GM12878 (cell line): ENCODE measurements around the gene FLACC1. TPM values are rescaled to one million over a fixed set of nuclear protein-coding genes. Genes with fewer than 3 reads are reported as not detected.
"Not testable (repeated sequence)": the region's sequence is repeated elsewhere in the genome, so short reads cannot be mapped to it uniquely, and the experiment has no call there.

Experiments
- ATAC-seq: fragments of 200-7000 bp; cut with Tn5 transposase; 3 replicates; pipeline ENCODE4 v1.9.1; 2020; ENCODE audit warnings: mild to moderate bottlenecking, moderate library complexity
- BruUV-seq: library from RNA; stranded (reverse); fragments of 400-500 nt; replicated peaks from 2 replicates; lab custom pipeline; 2021; lab: Mats Ljungman, UMichigan
- CTCF ChIA-PET: fragments of 300-600 bp; sonication (Branson Sonifier 250); formaldehyde crosslinking; extraction: SDS; loops from one replicate; lab custom pipeline; 2021; ENCODE audit warnings: inconsistent platforms; lab: Yijun Ruan, JAX
- POLR2A ChIA-PET: fragments of 350-600 bp; formaldehyde crosslinking; extraction: SDS; loops from one replicate; lab custom pipeline; 2021; ENCODE audit warnings: inconsistent platforms; lab: Charles Lee
- RAD21 ChIA-PET: fragments of 300-600 bp; sonication (Branson Sonifier 250); formaldehyde crosslinking; loops from one replicate; lab custom pipeline; 2023; ENCODE audit warnings: antibody characterized with exemption; ENCODE audit not compliant: unreplicated experiment; lab: Charles Lee
- SMC1A ChIA-PET: fragments of 300-600 bp; sonication (Branson Sonifier 250); formaldehyde crosslinking; loops from one replicate; lab custom pipeline; 2023; ENCODE audit not compliant: unreplicated experiment, uncharacterized antibody; lab: Charles Lee
- DNase-seq: peaks from one replicate; pipeline ENCODE4 v3.0.0-alpha.2; 2011; ENCODE audit warnings: low read depth, low spot score
- FAIRE-seq: peaks from 3 replicates; lab custom pipeline; 2011; peaks lifted over from hg19 to GRCh38; lab: Jason Lieb, UNC
- H2AFZ ChIP-seq: 2 replicates; pipeline ENCODE4 v1.6.0; 2011; ENCODE audit warnings: low read depth, low read length, control low read depth; ENCODE audit not compliant: control insufficient read depth
- H3K27ac ChIP-seq: 2 replicates; pipeline ENCODE4 v1.5.1; 2011; ENCODE audit warnings: control low read depth; ENCODE audit not compliant: control insufficient read depth, insufficient read depth
- H3K27me3 ChIP-seq, 2 experiments: replicated peaks in 1 of 2; 2 replicates each; pipeline versions ENCODE4 v1.6.0 to v1.6.1; 2011; ENCODE audit warnings: low read length in 1 of 2; ENCODE audit not compliant: control insufficient read depth in 2 of 2, insufficient read depth in 2 of 2
- H3K36me3 ChIP-seq, 2 experiments: 2 replicates each; pipeline ENCODE4 v1.5.1; 2011; ENCODE audit warnings: low read length in 1 of 2; ENCODE audit not compliant: control insufficient read depth in 2 of 2, insufficient read depth in 2 of 2
- H3K4me1 ChIP-seq: 2 replicates; pipeline ENCODE4 v1.6.1; 2011; ENCODE audit warnings: mild to moderate bottlenecking, low read length, moderate library complexity, mixed read lengths; ENCODE audit not compliant: control insufficient read depth, insufficient read depth
- H3K4me2 ChIP-seq: 2 replicates; pipeline ENCODE4 v1.6.0; 2011; ENCODE audit warnings: control low read depth; ENCODE audit not compliant: control insufficient read depth, insufficient read depth
- H3K4me3 ChIP-seq: fragments of 200-600 bp; sonication (generic); 2 replicates; pipeline ENCODE4 v1.5.1; 2016
- H3K79me2 ChIP-seq: 2 replicates; pipeline ENCODE4 v1.6.0; 2011; ENCODE audit warnings: low read length; ENCODE audit not compliant: control insufficient read depth, insufficient read depth
- H3K9ac ChIP-seq: 2 replicates; pipeline ENCODE4 v1.8.0; 2011; ENCODE audit warnings: low read length, control low read depth, mixed read lengths; ENCODE audit not compliant: control insufficient read depth, insufficient read depth
- H3K9me3 ChIP-seq: replicated peaks from 3 replicates; pipeline ENCODE4 v1.5.1; 2011; ENCODE audit warnings: mild to moderate bottlenecking, low read length; ENCODE audit not compliant: control insufficient read depth, insufficient read depth
- H4K20me1 ChIP-seq: 2 replicates; pipeline ENCODE4 v1.6.0; 2011; ENCODE audit not compliant: control insufficient read depth, insufficient read depth
- ASH2L ChIP-seq: fragments of 300-600, 200-600 bp; sonication (generic); IDR thresholded peaks from 2 replicates; pipeline ENCODE4 v1.6.1; 2017; ENCODE audit warnings: low read depth, mild to moderate bottlenecking, borderline replicate concordance
- IRF5 ChIP-seq: fragments of 450-650 bp; IDR thresholded peaks from 2 replicates; pipeline ENCODE4 v1.6.1; 2017; ENCODE audit warnings: borderline replicate concordance
- MEF2A ChIP-seq: IDR thresholded peaks from 2 replicates; pipeline ENCODE4 v1.6.1; 2011; ENCODE audit warnings: low read depth, mild to moderate bottlenecking, low read length, moderate library complexity; ENCODE audit not compliant: insufficient read depth
- MYB ChIP-seq: fragments of 150-350 bp; IDR thresholded peaks from 2 replicates; pipeline ENCODE4 v1.6.1; 2014; ENCODE audit warnings: mild to moderate bottlenecking, low read depth, low read length, borderline replicate concordance
- NFIC ChIP-seq: IDR thresholded peaks from 2 replicates; pipeline ENCODE4 v1.6.1; 2012; ENCODE audit warnings: low read depth, mild to moderate bottlenecking, inconsistent platforms, low read length, moderate library complexity
- POLR2AphosphoS2 ChIP-seq: IDR thresholded peaks from 2 replicates; pipeline ENCODE4 v1.6.1; 2011; ENCODE audit warnings: low read depth, mild to moderate bottlenecking, low read length, improper control_type of control experiment, moderate library complexity
- POLR2AphosphoS5 ChIP-seq: IDR thresholded peaks from 2 replicates; pipeline ENCODE4 v1.6.1; 2011; ENCODE audit warnings: mild to moderate bottlenecking, low read length, inconsistent platforms
- RAD51 ChIP-seq: fragments of 450-650 bp; IDR thresholded peaks from 2 replicates; pipeline ENCODE4 v1.6.1; 2016; ENCODE audit warnings: moderate library complexity, mild to moderate bottlenecking, inconsistent platforms
- SIN3A ChIP-seq: IDR thresholded peaks from 2 replicates; pipeline ENCODE4 v1.6.1; 2012; ENCODE audit warnings: low read depth, low read length, improper control_type of control experiment
- ZNF384 ChIP-seq: IDR thresholded peaks from 2 replicates; pipeline ENCODE4 v1.6.1; 2012; ENCODE audit warnings: low read depth, mild to moderate bottlenecking, low read length, improper control_type of control experiment, borderline replicate concordance
- WGBS: methylation state at CpG from one replicate; pipeline ENCODE4 v1.1.6; 2016; ENCODE audit warnings: low lambda C conversion rate; ENCODE audit not compliant: insufficient replicate concordance, insufficient coverage; ENCODE audit errors: missing lambda C conversion rate; 5-methylcytosine and 5-hydroxymethylcytosine counted together
- in situ Hi-C: fragments of 300-500 bp; cut with MboI; formaldehyde crosslinking; loops from 9 replicates; pipeline ENCODE4 v1.14.3; 2018; ENCODE audit warnings: mixed read lengths
- intact Hi-C: fragments of 100-400 bp; cut with micrococcal nuclease; formaldehyde crosslinking; loops from one replicate; pipeline ENCODE4 v1.14.2; 2022; ENCODE audit not compliant: unreplicated experiment
- polyA plus RNA-seq, 11 experiments: library from polyadenylated mRNA; depleted of rRNA in 4 of 11; unstranded in 6 of 11; stranded (reverse) in 5 of 11; fragments of >200 nt; fragmentation: Nextera tagmentation in 4 of 11; fragmentation: Illumina TruSeq in 1 of 11; extraction: Ambion mirVana in 4 of 11; extraction: Trizol in 1 of 11; gene quantifications; 1 replicate in 1 of 11; 2 replicates in 10 of 11; pipeline versions ENCODE4 v1.2.1 to v1.2.3, GENCODE V29; 2011 to 2016; ENCODE audit warnings: inconsistent platforms in 2 of 11, missing spikeins in 2 of 11, low read depth in 1 of 11
- total RNA-seq, 4 experiments: library from RNA; depleted of rRNA in 3 of 4; stranded (reverse); fragments of >200 nt in 3 of 4; fragmentation: Illumina TruSeq in 1 of 4; extraction: Trizol in 1 of 4; gene quantifications; 2 replicates each; pipeline versions ENCODE4 v1.2.1 to v1.2.3, GENCODE V29; 2013 to 2021

FLACC1 gene
- total and polyA plus RNA-seq, 10 of the 15 experiments (the other 5 are each of a cell fraction or from before 2014, with no cell fraction given) = 0.08 to 0.54 (median 0.30) TPM; not detected in 2

DNA sequence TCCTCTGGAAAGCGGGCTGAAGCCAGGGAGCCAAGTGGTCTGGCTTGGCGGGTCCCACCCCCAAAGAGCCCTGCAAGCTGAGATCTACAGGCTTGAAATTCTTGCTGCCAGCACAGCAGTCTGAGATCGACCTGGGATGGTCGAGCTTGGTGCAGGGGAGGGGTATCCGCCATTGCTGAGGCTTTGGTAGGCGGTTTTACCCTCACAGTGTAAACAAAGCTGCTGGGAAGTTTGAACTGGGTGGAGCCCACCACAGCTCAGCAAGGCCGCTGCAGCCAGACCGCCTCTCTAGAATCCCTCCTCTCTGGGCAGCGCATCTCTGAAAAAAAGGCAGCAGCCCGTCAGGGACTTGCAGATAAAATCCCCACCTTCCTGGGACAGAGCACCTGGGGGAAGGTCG lies 12.6 kb upstream of the FLACC1 start (continued):
- TF ChIP-seq RAD51 = no peak
- no peak for TF ChIP-seq SIN3A
- no peak for TF ChIP-seq POLR2AphosphoS2
- TF ChIP-seq MYB = no peak

DNA sequence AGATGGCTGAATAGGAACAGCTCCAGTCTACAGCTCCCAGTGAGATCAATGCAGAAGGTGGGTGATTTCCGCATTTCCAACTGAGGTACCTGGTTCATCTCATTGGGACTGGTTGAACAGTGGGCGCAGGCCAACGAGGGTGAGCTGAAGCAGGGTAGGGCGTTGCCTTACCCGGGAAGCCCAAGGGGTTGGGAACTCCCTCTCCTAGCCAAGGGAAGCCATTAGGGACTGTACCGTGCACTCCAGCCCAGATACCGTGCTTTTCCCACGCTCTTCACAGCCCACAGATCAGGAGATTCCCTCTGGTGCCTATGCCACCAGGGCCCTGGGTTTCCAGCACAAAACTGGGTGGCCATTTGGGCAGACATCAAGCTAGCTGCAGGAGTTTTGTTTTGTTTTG lies 12.2 kb upstream of the FLACC1 start:
- ATAC-seq, in situ Hi-C loops, H3K4me2 ChIP-seq, H4K20me1 ChIP-seq, H3K4me3 ChIP-seq, RAD21 ChIA-PET, H3K79me2 ChIP-seq, H3K9me3 ChIP-seq, POLR2A ChIA-PET, H3K4me1 ChIP-seq, H3K9ac ChIP-seq, H3K27ac ChIP-seq, DNase-seq, H3K36me3 ChIP-seq, intact Hi-C loops, BruUV-seq, FAIRE-seq, H3K27me3 ChIP-seq, H2AFZ ChIP-seq: not testable (repeated sequence)
- ChIA-PET SMC1A (interaction anchor here (1.4 kb wide), 1 partner anchor 133 kb away, joined by 3 read pairs; no protein-coding TSS in a partner anchor), CTCF (interaction anchor here (1.8 to 2.7 kb wide), 2 partner anchors 132 to 137 kb away, joined by 4 to 8 read pairs; no protein-coding TSS in a partner anchor)
- WGBS = 88% methylated on average over 8 of the region's 8 CpGs

- Histone ChIP-seq H3K9ac (no peak overlapping the region), H2AFZ (no peak overlapping the region), H4K20me1 (no peaks in the 10 kb centered on the region), H3K4me3 (no peak overlapping the region), H3K79me2 (no peaks in the 10 kb centered on the region), H3K27me3 (no peaks in the 10 kb centered on the region), H3K4me2 (no peak overlapping the region), H3K36me3 (no peaks in the 10 kb centered on the region; a peak in 1 of 4 replicates), H3K27ac (no peak overlapping the region), H3K9me3 (peaks cover 2% of the 10 kb centered on the region), H3K4me1 (no peaks in the 10 kb centered on the region)
- FAIRE-seq (no peak), ATAC-seq (peak; percentile 21; the same call in 2 of the 3 replicates), DNase-seq (no peak)
- BruUV-seq = no TSS peak
- in situ Hi-C loops = no loop called here
- ChIA-PET RAD21 (interaction anchor here (1.6 to 6.3 kb wide), 3 partner anchors 129 to 183 kb away, joined by 5 to 79 read pairs (median 43); partner anchors contain the start of gene CASP10), SMC1A (interaction anchor here (1.6 to 1.7 kb wide), 2 partner anchors 46 to 122 kb away, joined by 3 to 5 read pairs; no protein-coding TSS in a partner anchor), CTCF (interaction anchor here (1.1 to 5.5 kb wide), 3 partner anchors 104 to 132 kb away, joined by 3 to 87 read pairs (median 4); no protein-coding TSS in a partner anchor), POLR2A (no interaction called here)
- intact Hi-C loops = no loop called here
- TF ChIP-seq POLR2AphosphoS5 (no peak), ZNF384 (no peak), ASH2L (no peak), NFIC (peak; percentile 18; the same call in 1 of the 2 replicates), IRF5 (no peak), MEF2A (no peak)
Measured at GRCh38 chr2:201366146-201366545, 9.0 kb upstream of the FLACC1 start.
